Astrocyte (in vitro differentiated cells and primary cell): ENCODE results near the gene SUPT6H.

ENCODE experiments used
- EZH2 ChIP-seq: IDR thresholded peaks from 2 replicates; pipeline ENCODE4 v1.6.1; 2012; ENCODE audit warnings: mild to moderate bottlenecking, low read length, inconsistent platforms; ENCODE audit not compliant: insufficient read depth
- TF ChIP-seq, protein P1 (sequence below): IDR thresholded peaks from 2 replicates; pipeline ENCODE4 v1.5.1; 2011; ENCODE audit warnings: low read depth, mild to moderate bottlenecking, inconsistent platforms, low read length, moderate library complexity; ENCODE audit not compliant: insufficient read depth

DNA sequence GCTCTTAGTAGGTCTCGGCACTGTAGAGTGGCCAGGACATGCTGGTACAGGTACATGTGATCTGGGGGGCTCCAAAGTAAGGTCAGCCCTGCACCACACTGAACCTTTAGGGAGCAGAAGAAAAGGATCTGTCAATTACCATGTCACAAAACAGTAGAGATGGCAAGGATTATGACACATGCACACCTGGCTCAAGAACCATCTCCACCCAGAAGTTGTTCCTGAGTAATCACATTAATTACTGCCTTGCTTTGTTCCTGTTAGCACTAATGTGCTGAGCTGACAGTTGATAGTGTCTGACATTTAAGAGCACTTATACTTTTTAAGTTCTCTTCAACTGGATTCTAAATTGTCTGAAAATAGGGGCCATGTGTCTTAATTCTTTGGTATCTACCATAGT lies 26.5 kb upstream of the SUPT6H start:
- TF ChIP-seq, protein P1, sequence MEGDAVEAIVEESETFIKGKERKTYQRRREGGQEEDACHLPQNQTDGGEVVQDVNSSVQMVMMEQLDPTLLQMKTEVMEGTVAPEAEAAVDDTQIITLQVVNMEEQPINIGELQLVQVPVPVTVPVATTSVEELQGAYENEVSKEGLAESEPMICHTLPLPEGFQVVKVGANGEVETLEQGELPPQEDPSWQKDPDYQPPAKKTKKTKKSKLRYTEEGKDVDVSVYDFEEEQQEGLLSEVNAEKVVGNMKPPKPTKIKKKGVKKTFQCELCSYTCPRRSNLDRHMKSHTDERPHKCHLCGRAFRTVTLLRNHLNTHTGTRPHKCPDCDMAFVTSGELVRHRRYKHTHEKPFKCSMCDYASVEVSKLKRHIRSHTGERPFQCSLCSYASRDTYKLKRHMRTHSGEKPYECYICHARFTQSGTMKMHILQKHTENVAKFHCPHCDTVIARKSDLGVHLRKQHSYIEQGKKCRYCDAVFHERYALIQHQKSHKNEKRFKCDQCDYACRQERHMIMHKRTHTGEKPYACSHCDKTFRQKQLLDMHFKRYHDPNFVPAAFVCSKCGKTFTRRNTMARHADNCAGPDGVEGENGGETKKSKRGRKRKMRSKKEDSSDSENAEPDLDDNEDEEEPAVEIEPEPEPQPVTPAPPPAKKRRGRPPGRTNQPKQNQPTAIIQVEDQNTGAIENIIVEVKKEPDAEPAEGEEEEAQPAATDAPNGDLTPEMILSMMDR = no peak
- TF ChIP-seq EZH2 = no peak
